Peyer's patch (tissue), 4 donors: ENCODE data around the gene PHACTR1.

ENCODE experiments used
- POLR2A ChIP-seq, 2 donors: fragments of 450-650 bp; IDR thresholded peaks; one replicate each; pipeline ENCODE4 v1.5.1; 2017; ENCODE audit warnings: antibody characterized with exemption in 2 of 2, mild to moderate bottlenecking in 2 of 2, moderate library complexity in 2 of 2
- TF ChIP-seq, protein P1 (sequence below), 6 experiments: fragments of 450-650 bp in 4 of 6; fragments of 200-600 bp in 2 of 6; sonication (generic) in 1 of 6; IDR thresholded peaks; one replicate each; pipeline ENCODE4 v1.5.1; 2017 to 2019; ENCODE audit warnings: antibody characterized with exemption in 6 of 6, mild to moderate bottlenecking in 3 of 6, moderate library complexity in 1 of 6

- no peak for TF ChIP-seq POLR2A (IDR thresholded peaks at IDR 0.05)
- TF ChIP-seq, protein P1, sequence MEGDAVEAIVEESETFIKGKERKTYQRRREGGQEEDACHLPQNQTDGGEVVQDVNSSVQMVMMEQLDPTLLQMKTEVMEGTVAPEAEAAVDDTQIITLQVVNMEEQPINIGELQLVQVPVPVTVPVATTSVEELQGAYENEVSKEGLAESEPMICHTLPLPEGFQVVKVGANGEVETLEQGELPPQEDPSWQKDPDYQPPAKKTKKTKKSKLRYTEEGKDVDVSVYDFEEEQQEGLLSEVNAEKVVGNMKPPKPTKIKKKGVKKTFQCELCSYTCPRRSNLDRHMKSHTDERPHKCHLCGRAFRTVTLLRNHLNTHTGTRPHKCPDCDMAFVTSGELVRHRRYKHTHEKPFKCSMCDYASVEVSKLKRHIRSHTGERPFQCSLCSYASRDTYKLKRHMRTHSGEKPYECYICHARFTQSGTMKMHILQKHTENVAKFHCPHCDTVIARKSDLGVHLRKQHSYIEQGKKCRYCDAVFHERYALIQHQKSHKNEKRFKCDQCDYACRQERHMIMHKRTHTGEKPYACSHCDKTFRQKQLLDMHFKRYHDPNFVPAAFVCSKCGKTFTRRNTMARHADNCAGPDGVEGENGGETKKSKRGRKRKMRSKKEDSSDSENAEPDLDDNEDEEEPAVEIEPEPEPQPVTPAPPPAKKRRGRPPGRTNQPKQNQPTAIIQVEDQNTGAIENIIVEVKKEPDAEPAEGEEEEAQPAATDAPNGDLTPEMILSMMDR (IDR thresholded peaks at IDR 0.05): no peak
Observed at GRCh38 chr6:12931639-12932038, 215.1 kb downstream of the PHACTR1 start.
